Keratinocyte (primary cell): ENCODE data around the gene CITED1. TPM values are rescaled to one million over a fixed set of nuclear protein-coding genes. Genes with fewer than 3 reads are reported as not detected.

Source experiments
- DNase-seq: peaks from one replicate; pipeline ENCODE4 v3.0.0-alpha.2; 2011; ENCODE audit warnings: low read depth, missing footprints, low spot score
- FAIRE-seq: peaks from 2 replicates; lab custom pipeline; 2011; peaks lifted over from hg19 to GRCh38; lab: Jason Lieb, UNC
- H2AFZ ChIP-seq: 2 replicates; pipeline ENCODE4 v1.6.0; 2012; ENCODE audit warnings: low read length, control low read depth, inconsistent platforms; ENCODE audit not compliant: control insufficient read depth
- H3K27ac ChIP-seq: 2 replicates; pipeline ENCODE4 v1.5.1; 2011; ENCODE audit warnings: low read length; ENCODE audit not compliant: control insufficient read depth, insufficient read depth
- H3K27me3 ChIP-seq: 3 replicates; pipeline ENCODE4 v1.6.0; 2011; ENCODE audit warnings: low read length; ENCODE audit not compliant: control insufficient read depth, insufficient read depth; ENCODE audit errors: extremely low read depth
- H3K36me3 ChIP-seq, 2 experiments: 2 replicates in 1 of 2; 3 replicates in 1 of 2; pipeline ENCODE4 v1.5.1; 2011; ENCODE audit warnings: low read length in 2 of 2, mild to moderate bottlenecking in 1 of 2; ENCODE audit not compliant: control insufficient read depth in 2 of 2, insufficient read depth in 2 of 2; ENCODE audit errors: extremely low read depth in 1 of 2
- H3K4me1 ChIP-seq: 3 replicates; pipeline ENCODE4 v1.5.1; 2011; ENCODE audit warnings: low read length; ENCODE audit not compliant: control insufficient read depth, insufficient read depth; ENCODE audit errors: extremely low read depth
- H3K4me2 ChIP-seq: 3 replicates; pipeline ENCODE4 v1.6.0; 2011; ENCODE audit warnings: low read depth, low read length; ENCODE audit not compliant: control insufficient read depth, insufficient read depth; ENCODE audit errors: extremely low read depth
- H3K4me3 ChIP-seq, 3 experiments: fragments of 200-600 bp in 1 of 3; sonication (generic) in 1 of 3; 2 replicates in 2 of 3; 3 replicates in 1 of 3; pipeline ENCODE4 v1.5.1; 2011 to 2016; ENCODE audit warnings: low read length in 3 of 3, mild to moderate bottlenecking in 3 of 3, control low read depth in 2 of 3, inconsistent platforms in 1 of 3, low read depth in 1 of 3, mixed read lengths in 1 of 3, mixed run types in 1 of 3, moderate library complexity in 1 of 3; ENCODE audit not compliant: control insufficient read depth in 2 of 3, insufficient read depth in 2 of 3; ENCODE audit errors: extremely low read depth in 1 of 3
- H3K79me2 ChIP-seq: 2 replicates; pipeline ENCODE4 v1.6.0; 2012; ENCODE audit warnings: low read length; ENCODE audit not compliant: control insufficient read depth, insufficient read depth
- H3K9ac ChIP-seq: 3 replicates; pipeline ENCODE4 v1.6.0; 2011; ENCODE audit warnings: low read length; ENCODE audit not compliant: control insufficient read depth, insufficient read depth; ENCODE audit errors: extremely low read depth
- H3K9me1 ChIP-seq: 3 replicates; pipeline ENCODE4 v1.6.0; 2011; ENCODE audit warnings: low read length; ENCODE audit not compliant: control insufficient read depth, insufficient read depth; ENCODE audit errors: extremely low read depth
- H3K9me3 ChIP-seq: 2 replicates; pipeline ENCODE4 v1.5.1; 2012; ENCODE audit warnings: low read depth, low read length; ENCODE audit not compliant: control insufficient read depth
- H4K20me1 ChIP-seq: 3 replicates; pipeline ENCODE4 v1.6.0; 2011; ENCODE audit warnings: low read length; ENCODE audit not compliant: control insufficient read depth, insufficient read depth; ENCODE audit errors: extremely low read depth
- CTCF ChIP-seq, 3 experiments: IDR thresholded peaks in 1 of 3; conservative IDR thresholded peaks in 1 of 3; optimal IDR thresholded peaks in 1 of 3; 2 replicates in 2 of 3; 3 replicates in 1 of 3; pipeline versions ENCODE3 to v1.5.1; 2011; ENCODE audit warnings: low read length in 3 of 3, mild to moderate bottlenecking in 3 of 3, moderate library complexity in 2 of 3, control low read depth in 1 of 3, inconsistent platforms in 1 of 3; ENCODE audit not compliant: insufficient read depth in 2 of 3; ENCODE audit errors: extremely low read depth in 1 of 3
- EZH2 ChIP-seq: IDR thresholded peaks from one replicate; pipeline ENCODE4 v1.6.1; 2012; ENCODE audit warnings: inconsistent platforms, mild to moderate bottlenecking, low read length, moderate library complexity
- dilution Hi-C: fragments of 300-500 bp; cut with MboI; formaldehyde crosslinking; loops from one replicate; pipeline ENCODE4 v1.7.0; 2020; ENCODE audit warnings: low sequenced_read_pairs; ENCODE audit not compliant: extremely low pct_ligation_motif_present
- polyA plus RNA-seq, 5 experiments: library from polyadenylated mRNA; depleted of rRNA in 3 of 5; stranded (reverse) in 3 of 5; stranded (forward) in 1 of 5; unstranded in 1 of 5; fragments of >200 nt; gene quantifications; 1 replicate in 1 of 5; 2 replicates in 3 of 5; 3 replicates in 1 of 5; pipeline versions ENCODE4 v1.2.1 to v1.2.3, GENCODE V29; 2011 to 2012; ENCODE audit warnings: missing spikeins in 2 of 5, low read depth in 1 of 5, low replicate concordance in 1 of 5

Gene CITED1
- polyA plus RNA-seq, 1 donor (not counting 4 experiments of a cell fraction or from before 2014, with no cell fraction given), result 0.30 TPM

- Histone ChIP-seq H2AFZ (no peak overlapping the region), H3K9me1 (no peaks in the 10 kb centered on the region), H3K4me2 (peak overlapping the region; percentile 42), H3K9ac (no peak overlapping the region), H3K27me3 (peaks cover 72% of the 10 kb centered on the region), H3K27ac (no peak overlapping the region), H3K4me1 (peaks cover 11% of the 10 kb centered on the region), H3K79me2 (no peaks in the 10 kb centered on the region), H3K9me3 (no peaks in the 10 kb centered on the region), H4K20me1 (no peaks in the 10 kb centered on the region), H3K4me3 (peak overlapping the region in 1 of 3 experiments; percentile 5), H3K36me3 (no peaks in the 10 kb centered on the region)
- no peak for TF ChIP-seq EZH2
- TF ChIP-seq CTCF (optimal IDR thresholded peaks at IDR 0.05 in 1 of 3, IDR thresholded peaks at IDR 0.05 in 1 of 3, conservative IDR thresholded peaks at IDR 0.05 in 1 of 3; ENCODE audit: extremely low read depth in 1 of 3, insufficient read depth in 2 of 3, low read length in 3 of 3), result no peak
- no peak for FAIRE-seq
- DNase-seq, result no peak
- dilution Hi-C loops, result no loop called here
Observed at GRCh38 chrX:72309297-72310071, 3.8 kb upstream of the CITED1 start.

- peaks cover 11% of the 10 kb centered on the region for H3K4me1 ChIP-seq
- dilution Hi-C loops, result no loop called here
- TF ChIP-seq CTCF (optimal IDR thresholded peaks at IDR 0.05 in 1 of 3, IDR thresholded peaks at IDR 0.05 in 1 of 3, conservative IDR thresholded peaks at IDR 0.05 in 1 of 3; ENCODE audit: extremely low read depth in 1 of 3, insufficient read depth in 2 of 3, low read length in 3 of 3) (no peak), EZH2 (peak; percentile 91)
- peaks cover 78% of the 10 kb centered on the region for H3K27me3 ChIP-seq
- FAIRE-seq (no peak), DNase-seq (no peak)
- H3K79me2 ChIP-seq, result no peaks in the 10 kb centered on the region
- no peak overlapping the region for H3K27ac ChIP-seq
- peak overlapping the region; percentile 64 for H3K4me2 ChIP-seq
- H2AFZ ChIP-seq, result peak overlapping the region; percentile 23
- peak overlapping the region in 2 of 3 experiments; percentile 5 to 43 for H3K4me3 ChIP-seq
- no peaks in the 10 kb centered on the region for H3K9me1 ChIP-seq
- no peaks in the 10 kb centered on the region for H3K36me3 ChIP-seq
- no peaks in the 10 kb centered on the region for H3K9me3 ChIP-seq
- H4K20me1 ChIP-seq, result no peaks in the 10 kb centered on the region
- no peak overlapping the region for H3K9ac ChIP-seq
Observed at GRCh38 chrX:72308566-72309296, 3.0 kb upstream of the CITED1 start.
